Gastrocnemius medialis (tissue), 4 donors: ENCODE measurements around the gene TTLL9.

Experiments used
- CTCF ChIP-seq, 5 experiments: fragments of 450-650 bp in 3 of 5; fragments of 200-600 bp in 2 of 5; sonication (generic) in 2 of 5; IDR thresholded peaks in 4 of 5; conservative IDR thresholded peaks in 1 of 5; 1 replicate in 4 of 5; 2 replicates in 1 of 5; pipeline ENCODE4 v1.5.1; 2016 to 2019; ENCODE audit warnings: antibody characterized with exemption in 5 of 5, mild to moderate bottlenecking in 3 of 5, moderate library complexity in 3 of 5
- POLR2A ChIP-seq, 2 donors: fragments of 450-650 bp; IDR thresholded peaks; one replicate each; pipeline ENCODE4 v1.6.1; 2017; ENCODE audit warnings: antibody characterized with exemption in 2 of 2, mild to moderate bottlenecking in 2 of 2, moderate library complexity in 2 of 2

GRCh38 chr20:31824554-31825313 is 45.7 kb upstream of the TTLL9 start:
- no peak for TF ChIP-seq CTCF (IDR thresholded peaks at IDR 0.05 in 4 of 5, conservative IDR thresholded peaks at IDR 0.05 in 1 of 5)
- no peak for TF ChIP-seq POLR2A (IDR thresholded peaks at IDR 0.05)
